ENCODE measurements around the gene ZBED1. TPM values are rescaled to one million over a fixed set of nuclear protein-coding genes. Genes with fewer than 3 reads are reported as not detected.

Gene ZBED1
- total and polyA plus RNA-seq, 9 of the 15 experiments (the other 6 are each of a cell fraction or from before 2014, with no cell fraction given), result 0.61 to 27.6 (median 13.9) TPM

DNA sequence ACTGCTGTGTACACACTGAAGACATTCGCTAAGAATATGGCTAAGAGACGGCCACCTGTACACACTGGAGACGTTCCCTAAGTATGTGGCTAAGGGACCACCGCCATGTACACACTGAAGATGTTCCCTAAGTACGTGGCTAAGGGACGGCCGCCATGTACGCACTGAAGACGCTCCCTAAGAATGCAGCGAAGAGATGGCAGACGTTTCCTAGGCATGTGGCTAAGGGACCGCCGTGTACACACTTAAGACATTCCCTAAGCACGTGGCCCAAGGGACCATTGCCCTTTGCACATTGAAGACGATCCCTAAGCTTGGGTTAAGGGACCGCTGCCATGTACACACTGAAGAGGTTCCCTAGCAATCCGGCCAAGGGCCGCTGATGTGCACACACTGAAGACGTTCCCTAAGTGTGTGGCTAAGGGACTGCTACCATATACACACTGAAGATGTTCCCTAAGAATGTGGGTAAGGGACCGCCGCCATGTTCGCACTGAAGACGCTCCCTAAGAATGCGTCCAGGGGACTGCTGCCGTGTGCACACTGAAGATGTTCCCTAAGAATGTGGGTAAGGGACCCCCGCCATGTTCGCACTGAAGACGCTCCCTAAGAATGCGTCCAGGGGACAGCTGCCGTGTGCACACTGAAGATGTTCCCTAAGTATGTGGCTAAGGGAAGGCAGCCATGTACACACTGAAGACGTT lies 36.7 kb downstream of the ZBED1 start (continued):
- TF ChIP-seq, protein P1, sequence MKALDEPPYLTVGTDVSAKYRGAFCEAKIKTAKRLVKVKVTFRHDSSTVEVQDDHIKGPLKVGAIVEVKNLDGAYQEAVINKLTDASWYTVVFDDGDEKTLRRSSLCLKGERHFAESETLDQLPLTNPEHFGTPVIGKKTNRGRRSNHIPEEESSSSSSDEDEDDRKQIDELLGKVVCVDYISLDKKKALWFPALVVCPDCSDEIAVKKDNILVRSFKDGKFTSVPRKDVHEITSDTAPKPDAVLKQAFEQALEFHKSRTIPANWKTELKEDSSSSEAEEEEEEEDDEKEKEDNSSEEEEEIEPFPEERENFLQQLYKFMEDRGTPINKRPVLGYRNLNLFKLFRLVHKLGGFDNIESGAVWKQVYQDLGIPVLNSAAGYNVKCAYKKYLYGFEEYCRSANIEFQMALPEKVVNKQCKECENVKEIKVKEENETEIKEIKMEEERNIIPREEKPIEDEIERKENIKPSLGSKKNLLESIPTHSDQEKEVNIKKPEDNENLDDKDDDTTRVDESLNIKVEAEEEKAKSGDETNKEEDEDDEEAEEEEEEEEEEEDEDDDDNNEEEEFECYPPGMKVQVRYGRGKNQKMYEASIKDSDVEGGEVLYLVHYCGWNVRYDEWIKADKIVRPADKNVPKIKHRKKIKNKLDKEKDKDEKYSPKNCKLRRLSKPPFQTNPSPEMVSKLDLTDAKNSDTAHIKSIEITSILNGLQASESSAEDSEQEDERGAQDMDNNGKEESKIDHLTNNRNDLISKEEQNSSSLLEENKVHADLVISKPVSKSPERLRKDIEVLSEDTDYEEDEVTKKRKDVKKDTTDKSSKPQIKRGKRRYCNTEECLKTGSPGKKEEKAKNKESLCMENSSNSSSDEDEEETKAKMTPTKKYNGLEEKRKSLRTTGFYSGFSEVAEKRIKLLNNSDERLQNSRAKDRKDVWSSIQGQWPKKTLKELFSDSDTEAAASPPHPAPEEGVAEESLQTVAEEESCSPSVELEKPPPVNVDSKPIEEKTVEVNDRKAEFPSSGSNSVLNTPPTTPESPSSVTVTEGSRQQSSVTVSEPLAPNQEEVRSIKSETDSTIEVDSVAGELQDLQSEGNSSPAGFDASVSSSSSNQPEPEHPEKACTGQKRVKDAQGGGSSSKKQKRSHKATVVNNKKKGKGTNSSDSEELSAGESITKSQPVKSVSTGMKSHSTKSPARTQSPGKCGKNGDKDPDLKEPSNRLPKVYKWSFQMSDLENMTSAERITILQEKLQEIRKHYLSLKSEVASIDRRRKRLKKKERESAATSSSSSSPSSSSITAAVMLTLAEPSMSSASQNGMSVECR (CRISPR knock-in tag; IDR thresholded peaks at IDR 0.05), result 0 out of 2 replicates have a peak, but pooled peaks have one; percentile 37
- TF ChIP-seq ZNF212 (CRISPR knock-in tag; IDR thresholded peaks at IDR 0.05) (no peak), RBM17 (IDR thresholded peaks at IDR 0.05; ENCODE audit: borderline replicate concordance, low read depth, low read length) (no peak), ADNP (tag; IDR thresholded peaks at IDR 0.05) (no peak), BCOR (IDR thresholded peaks at IDR 0.05) (0 out of 2 replicates have a peak, but pooled peaks have one; percentile 10), CBFB (CRISPR knock-in tag; IDR thresholded peaks at IDR 0.05) (peak; percentile 69; the same call in 1 of the 2 replicates), HDAC1 (IDR thresholded peaks at IDR 0.05) (no peak), SRSF3 (IDR thresholded peaks at IDR 0.05; ENCODE audit: insufficient read depth, low read length) (no peak), ATF7 (IDR thresholded peaks at IDR 0.05) (peak; percentile 48; the same call in 1 of the 2 replicates), ATF1 (CRISPR knock-in tag; IDR thresholded peaks at IDR 0.05) (no peak), ATF1 (tag; IDR thresholded peaks at IDR 0.05) (peak; percentile 8), SOX6 (IDR thresholded peaks at IDR 0.05) (peak; percentile 60; the same call in 1 of the 2 replicates), ZSCAN32 (CRISPR knock-in tag; IDR thresholded peaks at IDR 0.05) (no peak)
- TF ChIP-seq, protein P2, sequence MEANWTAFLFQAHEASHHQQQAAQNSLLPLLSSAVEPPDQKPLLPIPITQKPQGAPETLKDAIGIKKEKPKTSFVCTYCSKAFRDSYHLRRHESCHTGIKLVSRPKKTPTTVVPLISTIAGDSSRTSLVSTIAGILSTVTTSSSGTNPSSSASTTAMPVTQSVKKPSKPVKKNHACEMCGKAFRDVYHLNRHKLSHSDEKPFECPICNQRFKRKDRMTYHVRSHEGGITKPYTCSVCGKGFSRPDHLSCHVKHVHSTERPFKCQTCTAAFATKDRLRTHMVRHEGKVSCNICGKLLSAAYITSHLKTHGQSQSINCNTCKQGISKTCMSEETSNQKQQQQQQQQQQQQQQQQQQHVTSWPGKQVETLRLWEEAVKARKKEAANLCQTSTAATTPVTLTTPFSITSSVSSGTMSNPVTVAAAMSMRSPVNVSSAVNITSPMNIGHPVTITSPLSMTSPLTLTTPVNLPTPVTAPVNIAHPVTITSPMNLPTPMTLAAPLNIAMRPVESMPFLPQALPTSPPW (CRISPR knock-in tag; IDR thresholded peaks at IDR 0.05), result peak; percentile 9; the same call in 1 of the 2 replicates
- TF ChIP-seq, protein P3, sequence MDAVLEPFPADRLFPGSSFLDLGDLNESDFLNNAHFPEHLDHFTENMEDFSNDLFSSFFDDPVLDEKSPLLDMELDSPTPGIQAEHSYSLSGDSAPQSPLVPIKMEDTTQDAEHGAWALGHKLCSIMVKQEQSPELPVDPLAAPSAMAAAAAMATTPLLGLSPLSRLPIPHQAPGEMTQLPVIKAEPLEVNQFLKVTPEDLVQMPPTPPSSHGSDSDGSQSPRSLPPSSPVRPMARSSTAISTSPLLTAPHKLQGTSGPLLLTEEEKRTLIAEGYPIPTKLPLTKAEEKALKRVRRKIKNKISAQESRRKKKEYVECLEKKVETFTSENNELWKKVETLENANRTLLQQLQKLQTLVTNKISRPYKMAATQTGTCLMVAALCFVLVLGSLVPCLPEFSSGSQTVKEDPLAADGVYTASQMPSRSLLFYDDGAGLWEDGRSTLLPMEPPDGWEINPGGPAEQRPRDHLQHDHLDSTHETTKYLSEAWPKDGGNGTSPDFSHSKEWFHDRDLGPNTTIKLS (IDR thresholded peaks at IDR 0.05; ENCODE audit: borderline replicate concordance, low read depth), result peak; percentile 55; the same call in 1 of the 2 replicates
- TF ChIP-seq, protein P4, sequence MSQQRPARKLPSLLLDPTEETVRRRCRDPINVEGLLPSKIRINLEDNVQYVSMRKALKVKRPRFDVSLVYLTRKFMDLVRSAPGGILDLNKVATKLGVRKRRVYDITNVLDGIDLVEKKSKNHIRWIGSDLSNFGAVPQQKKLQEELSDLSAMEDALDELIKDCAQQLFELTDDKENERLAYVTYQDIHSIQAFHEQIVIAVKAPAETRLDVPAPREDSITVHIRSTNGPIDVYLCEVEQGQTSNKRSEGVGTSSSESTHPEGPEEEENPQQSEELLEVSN (IDR thresholded peaks at IDR 0.05; ENCODE audit: borderline replicate concordance in 1 of 2, extremely low read depth in 1 of 2, insufficient read depth in 1 of 2, insufficient read length in 1 of 2, low read depth in 1 of 2, low read length in 1 of 2, poor library complexity in 1 of 2, severe bottlenecking in 1 of 2), result peak; percentile 25 to 59
- TF ChIP-seq, protein P5, sequence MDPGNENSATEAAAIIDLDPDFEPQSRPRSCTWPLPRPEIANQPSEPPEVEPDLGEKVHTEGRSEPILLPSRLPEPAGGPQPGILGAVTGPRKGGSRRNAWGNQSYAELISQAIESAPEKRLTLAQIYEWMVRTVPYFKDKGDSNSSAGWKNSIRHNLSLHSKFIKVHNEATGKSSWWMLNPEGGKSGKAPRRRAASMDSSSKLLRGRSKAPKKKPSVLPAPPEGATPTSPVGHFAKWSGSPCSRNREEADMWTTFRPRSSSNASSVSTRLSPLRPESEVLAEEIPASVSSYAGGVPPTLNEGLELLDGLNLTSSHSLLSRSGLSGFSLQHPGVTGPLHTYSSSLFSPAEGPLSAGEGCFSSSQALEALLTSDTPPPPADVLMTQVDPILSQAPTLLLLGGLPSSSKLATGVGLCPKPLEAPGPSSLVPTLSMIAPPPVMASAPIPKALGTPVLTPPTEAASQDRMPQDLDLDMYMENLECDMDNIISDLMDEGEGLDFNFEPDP (CRISPR knock-in tag; IDR thresholded peaks at IDR 0.05), result no peak
